SK-N-SH (cell line): Measurements from ENCODE around the gene SDSL. TPM values are rescaled to one million over a fixed set of nuclear protein-coding genes. Genes with fewer than 3 reads are reported as not detected.

ENCODE experiments used
- CTCF ChIA-PET: fragments of 300-600, 350-600 bp; formaldehyde crosslinking; extraction: SDS; loops from one replicate; lab custom pipeline; 2021; lab: Yijun Ruan, JAX
- POLR2A ChIA-PET: fragments of 350-600 bp; sonication (Branson Sonifier 250); formaldehyde crosslinking; extraction: SDS; loops from one replicate; lab custom pipeline; 2020; ENCODE audit warnings: antibody characterized with exemption, inconsistent platforms; lab: Yijun Ruan, JAX
- DNase-seq: peaks from one replicate; pipeline ENCODE4 v3.0.0; 2012
- H2AFZ ChIP-seq: fragments of 200-600 bp; sonication (generic); 2 replicates; pipeline ENCODE4 v1.8.1; 2016; ENCODE audit warnings: antibody characterized with exemption, mild to moderate bottlenecking, low read depth
- H3F3A ChIP-seq: fragments of 200-600 bp; sonication (generic); replicated peaks from 2 replicates; pipeline ENCODE3; 2016; ENCODE audit warnings: antibody characterized with exemption, mild to moderate bottlenecking; ENCODE audit not compliant: insufficient read depth
- H3K27ac ChIP-seq, 2 experiments: fragments of 200-500 bp in 1 of 2; fragments of 200-600 bp in 1 of 2; sonication (Bioruptor generic) in 1 of 2; sonication (generic), shearing (Covaris generic) in 1 of 2; 2 replicates each; pipeline versions ENCODE4 v1.5.1 to v1.6.1; 2014 to 2016; ENCODE audit warnings: low read depth in 2 of 2, inconsistent platforms in 1 of 2, low read length in 1 of 2, mild to moderate bottlenecking in 1 of 2, mixed read lengths in 1 of 2
- H3K27me3 ChIP-seq: fragments of 200-600 bp; sonication (generic), shearing (Covaris generic); 2 replicates; pipeline ENCODE4 v1.6.1; 2016; ENCODE audit warnings: mixed run types; ENCODE audit not compliant: insufficient read depth
- H3K36me3 ChIP-seq, 2 experiments: fragments of 200-500 bp in 1 of 2; fragments of 200-600 bp in 1 of 2; sonication (Bioruptor generic) in 1 of 2; sonication (generic) in 1 of 2; replicated peaks in 1 of 2; 2 replicates each; pipeline versions ENCODE3 to v1.5.1; 2014 to 2016; ENCODE audit warnings: low read length in 1 of 2, mild to moderate bottlenecking in 1 of 2; ENCODE audit not compliant: insufficient read depth in 2 of 2, control insufficient read depth in 1 of 2
- H3K4me1 ChIP-seq, 2 experiments: fragments of 200-500 bp in 1 of 2; fragments of 200-600 bp in 1 of 2; sonication (Bioruptor generic) in 1 of 2; sonication (generic), shearing (Covaris generic) in 1 of 2; 2 replicates each; pipeline versions ENCODE4 v1.5.1 to v1.6.1; 2014 to 2016; ENCODE audit warnings: low read depth in 1 of 2, low read length in 1 of 2, mixed run types in 1 of 2; ENCODE audit not compliant: insufficient read depth in 2 of 2, control insufficient read depth in 1 of 2
- H3K4me2 ChIP-seq: fragments of 200-600 bp; sonication (generic), shearing (Covaris generic); 2 replicates; pipeline ENCODE4 v1.6.1; 2017; ENCODE audit warnings: mixed run types
- H3K4me3 ChIP-seq, 2 experiments: fragments of 200-500 bp in 1 of 2; fragments of 200-600 bp in 1 of 2; sonication (Bioruptor generic) in 1 of 2; sonication (generic), shearing (Covaris generic) in 1 of 2; 2 replicates each; pipeline versions ENCODE4 v1.5.1 to v1.8.1; 2014 to 2016; ENCODE audit warnings: low read depth in 2 of 2, inconsistent platforms in 1 of 2, low read length in 1 of 2, mild to moderate bottlenecking in 1 of 2, mixed read lengths in 1 of 2, moderate library complexity in 1 of 2
- H3K79me2 ChIP-seq: fragments of 200-600 bp; sonication (generic); 2 replicates; pipeline ENCODE4 v1.8.1; 2017; ENCODE audit warnings: mild to moderate bottlenecking; ENCODE audit not compliant: insufficient read depth
- H3K9ac ChIP-seq: fragments of 200-600 bp; sonication (generic); 2 replicates; pipeline ENCODE4 v1.6.1; 2017; ENCODE audit warnings: mixed run types
- H3K9me2 ChIP-seq: fragments of 200-600 bp; sonication (generic); 2 replicates; pipeline ENCODE4 v1.6.1; 2017; ENCODE audit warnings: mixed run types
- H3K9me3 ChIP-seq: fragments of 200-600 bp; sonication (generic); 2 replicates; pipeline ENCODE4 v1.6.1; 2017; ENCODE audit warnings: mixed run types, mild to moderate bottlenecking, moderate library complexity
- H4K20me1 ChIP-seq: fragments of 200-600 bp; sonication (generic); 2 replicates; pipeline ENCODE4 v1.6.1; 2017; ENCODE audit warnings: mild to moderate bottlenecking, mixed run types; ENCODE audit not compliant: insufficient read depth
- CHD2 ChIP-seq: fragments of 150-350 bp; IDR thresholded peaks from 2 replicates; pipeline ENCODE4 v1.6.1; 2018; ENCODE audit warnings: low read length; ENCODE audit not compliant: partially characterized antibody
- FOXJ3 ChIP-seq: sonication (generic); formaldehyde crosslinking; IDR thresholded peaks from 2 replicates; pipeline ENCODE4 v1.5.1; 2020; ENCODE audit warnings: mild to moderate bottlenecking, missing genetic modification reagents
- GATA2 ChIP-seq: sonication (generic); formaldehyde crosslinking; IDR thresholded peaks from 2 replicates; pipeline ENCODE4 v1.5.0; 2020; ENCODE audit warnings: mild to moderate bottlenecking, missing genetic modification reagents
- MAX ChIP-seq: IDR thresholded peaks from 2 replicates; pipeline ENCODE4 v1.4.0; 2012; ENCODE audit warnings: low read depth
- NFIC ChIP-seq: IDR thresholded peaks from 2 replicates; pipeline ENCODE4 v1.4.0; 2012; ENCODE audit warnings: borderline replicate concordance
- NRF1 ChIP-seq: IDR thresholded peaks from 2 replicates; pipeline ENCODE4 v1.6.1; 2012; ENCODE audit warnings: low read depth, mild to moderate bottlenecking, low read length
- RAD21 ChIP-seq: IDR thresholded peaks from 2 replicates; pipeline ENCODE4 v1.6.1; 2012; ENCODE audit warnings: mild to moderate bottlenecking, low read length
- RFX5 ChIP-seq: IDR thresholded peaks from 2 replicates; pipeline ENCODE4 v1.6.1; 2012; ENCODE audit warnings: mild to moderate bottlenecking, improper control_type of control experiment, low read length
- SIN3A ChIP-seq: IDR thresholded peaks from 2 replicates; pipeline ENCODE4 v1.6.1; 2012; ENCODE audit warnings: low read depth, mild to moderate bottlenecking, low read length, moderate library complexity, borderline replicate concordance
- SMC3 ChIP-seq: IDR thresholded peaks from 2 replicates; pipeline ENCODE4 v1.6.1; 2012; ENCODE audit warnings: low read depth, low read length, improper control_type of control experiment
- YY1 ChIP-seq: IDR thresholded peaks from 2 replicates; pipeline ENCODE4 v1.4.0; 2012; ENCODE audit warnings: low read depth, mild to moderate bottlenecking
- WGBS: methylation state at CpG from one replicate; pipeline ENCODE4 v1.1.6; 2017; ENCODE audit warnings: low lambda C conversion rate; 5-methylcytosine and 5-hydroxymethylcytosine counted together
- polyA plus RNA-seq, 3 experiments: library from polyadenylated mRNA; depleted of rRNA; stranded (reverse); fragments of >200 nt; gene quantifications; 2 replicates each; pipeline ENCODE4 v1.2.3, GENCODE V29; 2012
- TF ChIP-seq, protein P1 (sequence below): IDR thresholded peaks from 2 replicates; pipeline ENCODE4 v1.6.1; 2012; ENCODE audit warnings: mild to moderate bottlenecking, low read depth, low read length, moderate library complexity

Gene SDSL
- polyA plus RNA-seq, 1 of the 3 experiments (the other 2 are of a cell fraction) = 33.7 TPM

GRCh38 chr12:113475451-113476175, 53.4 kb downstream of the SDSL start:
- H3K27ac ChIP-seq = no peak overlapping the region
- no peaks in the 10 kb centered on the region for H3K79me2 ChIP-seq
- H3K27me3 ChIP-seq = peaks cover 92% of the 10 kb centered on the region
- DNase-seq = peak; percentile 34
- no peaks in the 10 kb centered on the region for H3K9me3 ChIP-seq
- no peak overlapping the region for H3K4me3 ChIP-seq
- no peaks in the 10 kb centered on the region for H3F3A ChIP-seq
- H2AFZ ChIP-seq = no peak overlapping the region
- no peaks in the 10 kb centered on the region for H3K36me3 ChIP-seq
- POLR2A ChIA-PET = no interaction called here
- 19% methylated on average over 36 of the region's 50 CpGs for WGBS
- CTCF ChIA-PET = interaction anchor here (4.4 kb wide), 1 partner anchor 13 kb away, joined by 32 read pairs; no protein-coding TSS in a partner anchor
- TF ChIP-seq, protein P1, sequence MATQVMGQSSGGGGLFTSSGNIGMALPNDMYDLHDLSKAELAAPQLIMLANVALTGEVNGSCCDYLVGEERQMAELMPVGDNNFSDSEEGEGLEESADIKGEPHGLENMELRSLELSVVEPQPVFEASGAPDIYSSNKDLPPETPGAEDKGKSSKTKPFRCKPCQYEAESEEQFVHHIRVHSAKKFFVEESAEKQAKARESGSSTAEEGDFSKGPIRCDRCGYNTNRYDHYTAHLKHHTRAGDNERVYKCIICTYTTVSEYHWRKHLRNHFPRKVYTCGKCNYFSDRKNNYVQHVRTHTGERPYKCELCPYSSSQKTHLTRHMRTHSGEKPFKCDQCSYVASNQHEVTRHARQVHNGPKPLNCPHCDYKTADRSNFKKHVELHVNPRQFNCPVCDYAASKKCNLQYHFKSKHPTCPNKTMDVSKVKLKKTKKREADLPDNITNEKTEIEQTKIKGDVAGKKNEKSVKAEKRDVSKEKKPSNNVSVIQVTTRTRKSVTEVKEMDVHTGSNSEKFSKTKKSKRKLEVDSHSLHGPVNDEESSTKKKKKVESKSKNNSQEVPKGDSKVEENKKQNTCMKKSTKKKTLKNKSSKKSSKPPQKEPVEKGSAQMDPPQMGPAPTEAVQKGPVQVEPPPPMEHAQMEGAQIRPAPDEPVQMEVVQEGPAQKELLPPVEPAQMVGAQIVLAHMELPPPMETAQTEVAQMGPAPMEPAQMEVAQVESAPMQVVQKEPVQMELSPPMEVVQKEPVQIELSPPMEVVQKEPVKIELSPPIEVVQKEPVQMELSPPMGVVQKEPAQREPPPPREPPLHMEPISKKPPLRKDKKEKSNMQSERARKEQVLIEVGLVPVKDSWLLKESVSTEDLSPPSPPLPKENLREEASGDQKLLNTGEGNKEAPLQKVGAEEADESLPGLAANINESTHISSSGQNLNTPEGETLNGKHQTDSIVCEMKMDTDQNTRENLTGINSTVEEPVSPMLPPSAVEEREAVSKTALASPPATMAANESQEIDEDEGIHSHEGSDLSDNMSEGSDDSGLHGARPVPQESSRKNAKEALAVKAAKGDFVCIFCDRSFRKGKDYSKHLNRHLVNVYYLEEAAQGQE = no peak
- no peak for TF ChIP-seq YY1
- no peak for TF ChIP-seq SIN3A
- no peak for TF ChIP-seq MAX
- TF ChIP-seq FOXJ3 (CRISPR knock-in tag) = no peak
- TF ChIP-seq RFX5 = no peak
- TF ChIP-seq RAD21 = no peak
- no peak for TF ChIP-seq NRF1
- no peak for TF ChIP-seq SMC3
- TF ChIP-seq GATA2 = no peak
- TF ChIP-seq CHD2 = no peak
- TF ChIP-seq NFIC = no peak
- TF ChIP-seq, all 33 proteins: peak for 0
- no peak overlapping the region for H3K4me2 ChIP-seq
- H3K9me2 ChIP-seq = no peaks in the 10 kb centered on the region
- H3K9ac ChIP-seq = no peak overlapping the region
- no peaks in the 10 kb centered on the region; a peak in 1 of 4 replicates for H3K4me1 ChIP-seq
- peaks cover 3% of the 10 kb centered on the region; the same call in 1 of the 2 replicates for H4K20me1 ChIP-seq
